Activated CD4-positive, alpha-beta T cell treated with anti-CD3 and anti-CD28 coated beads for 4 hours (primary cell): Measurements from ENCODE around the gene C16orf89.

Experiments
- DNase-seq, 2 donors: peaks; one replicate each; pipeline ENCODE4 v3.0.0-alpha.2; 2020

Gene C16orf89

GRCh38 chr16:5027575-5028235 lies 38.1 kb downstream of the C16orf89 start:
- no peak for DNase-seq

DNA sequence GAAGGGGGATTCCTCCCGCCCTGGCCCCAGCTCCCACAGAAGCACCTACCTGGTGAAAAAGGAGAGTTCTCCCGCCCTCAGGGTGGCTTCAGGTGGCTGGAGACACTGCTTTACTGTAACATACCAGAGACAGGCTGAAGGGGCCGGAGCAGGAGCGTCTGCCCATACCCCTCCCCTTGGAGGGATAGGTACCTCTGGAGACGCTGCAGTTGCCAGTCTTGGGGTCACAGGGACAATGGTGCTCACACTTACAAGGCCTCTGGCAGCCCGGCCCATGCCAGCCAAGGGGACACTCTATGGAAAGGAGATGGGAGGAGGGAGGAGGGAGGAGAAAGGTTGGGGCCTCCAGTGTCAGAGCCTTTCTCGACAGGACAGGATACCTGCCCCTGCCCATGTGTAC lies 38.7 kb downstream of the C16orf89 start:
- no peak for DNase-seq

DNA sequence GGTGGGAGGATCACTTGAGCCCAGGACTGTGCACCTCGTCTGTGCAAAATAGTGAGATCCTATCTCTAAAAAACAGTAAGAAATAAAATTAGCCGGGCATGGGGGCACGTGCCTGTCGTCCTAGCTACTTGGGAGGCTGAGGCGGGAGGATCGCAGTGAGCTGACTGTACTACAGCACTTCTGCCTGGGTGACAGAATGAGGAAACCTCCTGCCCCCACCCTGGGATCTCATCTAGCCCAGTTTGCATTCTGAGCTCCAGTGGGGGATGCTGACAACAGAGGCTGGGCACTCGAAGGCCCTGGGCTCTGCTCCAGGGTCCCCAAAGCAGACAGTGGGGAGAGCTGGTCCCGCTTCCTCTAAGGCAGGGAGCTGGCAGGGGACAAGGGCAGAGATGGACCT lies 39.1 kb downstream of the C16orf89 start:
- no peak for DNase-seq

- DNase-seq: no peak
Observed at GRCh38 chr16:5025171-5025632, 40.6 kb downstream of the C16orf89 start.

- no peak for DNase-seq
Observed at GRCh38 chr16:5024632-5025031, 41.1 kb downstream of the C16orf89 start.

DNA sequence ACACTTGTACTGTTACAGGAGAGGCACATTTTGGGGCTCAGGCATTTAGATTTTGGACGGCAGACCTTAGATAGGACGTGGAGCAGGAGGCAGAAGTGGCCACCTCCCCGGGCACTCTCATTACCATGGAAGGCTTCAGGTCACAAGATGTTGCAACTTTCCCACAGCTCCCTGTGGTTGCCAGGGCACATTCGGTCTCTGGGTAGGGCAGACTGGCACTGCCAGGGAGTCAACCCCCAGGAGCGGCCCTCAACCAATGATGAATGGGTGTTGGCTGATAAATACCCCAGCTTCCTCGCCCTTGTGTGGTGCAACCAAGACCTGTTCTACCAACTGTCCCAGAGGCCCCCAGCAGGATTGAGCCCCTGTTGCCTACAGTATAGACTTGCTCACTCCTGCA lies 43.2 kb downstream of the C16orf89 start:
- DNase-seq: no peak

DNA sequence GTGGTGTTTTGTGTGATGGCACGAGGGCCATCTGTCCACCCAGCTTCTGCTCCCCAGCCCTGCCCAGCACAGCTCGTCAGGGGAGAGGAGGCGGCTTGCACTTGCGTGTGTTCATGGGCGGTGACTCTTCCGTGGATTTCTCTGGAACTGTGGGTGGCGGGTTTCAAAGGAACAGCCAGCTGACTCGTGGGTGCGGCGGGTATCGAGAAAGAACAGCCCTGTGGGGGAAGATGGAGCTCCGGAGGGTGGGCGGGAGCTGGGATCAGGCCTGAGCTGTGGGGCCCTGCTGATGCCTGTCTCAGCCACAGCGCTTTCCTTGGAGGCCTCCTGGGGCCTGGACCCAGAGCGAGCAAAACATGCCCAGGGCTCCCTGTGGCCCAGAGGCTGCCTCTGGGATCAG lies 45.2 kb downstream of the C16orf89 start:
- DNase-seq: no peak

DNA sequence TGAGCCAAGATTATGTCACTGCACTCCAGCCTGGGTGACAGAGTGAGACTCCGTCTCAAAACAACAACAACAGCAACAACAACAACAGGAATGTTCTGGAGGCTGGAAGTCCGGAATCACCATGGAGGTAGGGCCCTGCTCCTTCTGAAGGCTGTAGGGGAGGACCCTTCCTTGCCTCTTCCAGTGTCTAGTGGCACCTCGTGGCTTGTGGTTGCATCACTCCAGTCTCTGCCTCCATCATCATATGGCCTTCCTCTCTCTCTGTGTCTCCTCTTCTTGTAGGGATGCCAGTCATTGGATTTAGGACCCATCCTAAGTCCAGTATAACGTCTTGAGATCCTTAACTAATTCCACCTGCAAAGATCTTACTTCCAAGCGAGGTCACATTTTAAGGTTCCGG lies 46.0 kb downstream of the C16orf89 start:
- no peak for DNase-seq

GRCh38 chr16:5018793-5019192 lies 47.0 kb downstream of the C16orf89 start:
- no peak for DNase-seq

GRCh38 chr16:5017678-5017969 lies 48.1 kb downstream of the C16orf89 start:
- DNase-seq: no peak

DNA sequence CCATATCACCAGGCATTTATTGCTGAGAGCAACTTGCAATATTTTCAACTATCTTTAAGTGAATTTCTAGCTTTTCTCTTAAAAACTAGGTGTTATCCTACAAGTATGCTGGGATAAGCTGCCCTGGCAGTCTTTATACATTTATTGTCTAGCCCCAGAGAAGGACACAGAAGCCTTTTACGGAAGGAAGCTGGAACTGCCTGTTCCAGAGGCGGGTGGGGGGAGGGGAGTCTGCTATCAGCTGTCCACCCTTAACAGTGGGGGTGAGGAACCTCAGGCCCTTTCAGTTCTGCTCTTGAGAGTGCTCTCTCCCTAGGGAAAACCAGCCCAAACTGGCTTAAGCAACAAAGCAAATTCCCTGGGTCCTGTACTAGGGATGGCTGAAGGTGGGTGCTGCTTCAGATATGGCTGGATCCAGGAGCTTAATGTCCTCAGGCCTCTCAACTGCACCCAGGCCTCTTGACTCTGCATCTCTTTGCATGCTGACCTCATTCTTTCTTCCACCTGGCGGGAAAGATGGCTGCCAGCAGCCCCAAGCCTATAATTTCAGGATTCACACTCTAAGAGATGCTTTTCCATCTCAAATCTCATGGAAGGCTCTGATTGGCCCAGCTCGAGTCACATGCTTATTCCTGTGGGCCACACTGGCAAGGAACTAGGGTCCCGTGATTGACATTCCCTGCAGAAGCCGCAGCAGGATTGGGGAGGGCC lies 48.6 kb downstream of the C16orf89 start:
- no peak for DNase-seq

DNA sequence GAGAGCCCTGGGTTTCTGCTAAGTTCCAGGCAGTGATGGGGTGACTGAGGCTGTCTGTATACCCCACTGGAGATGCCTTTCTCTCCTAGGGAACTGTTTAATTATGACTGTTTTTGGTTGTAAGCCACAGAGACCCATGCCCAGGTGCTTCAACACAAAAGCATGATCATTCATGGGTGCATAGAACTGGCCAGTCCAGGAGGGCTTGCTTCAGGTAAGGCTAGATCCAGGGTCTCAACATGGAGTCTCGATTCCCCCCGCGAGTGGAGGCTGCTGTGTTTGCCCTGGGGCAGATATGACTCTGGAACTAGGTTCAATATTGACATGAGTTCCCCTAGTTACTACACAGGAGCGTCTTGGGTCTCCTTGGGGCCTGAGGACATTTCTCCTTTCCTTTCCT lies 49.9 kb downstream of the C16orf89 start:
- DNase-seq: no peak

GRCh38 chr16:5015351-5015750 lies 50.4 kb downstream of the C16orf89 start:
- DNase-seq: no peak

DNA sequence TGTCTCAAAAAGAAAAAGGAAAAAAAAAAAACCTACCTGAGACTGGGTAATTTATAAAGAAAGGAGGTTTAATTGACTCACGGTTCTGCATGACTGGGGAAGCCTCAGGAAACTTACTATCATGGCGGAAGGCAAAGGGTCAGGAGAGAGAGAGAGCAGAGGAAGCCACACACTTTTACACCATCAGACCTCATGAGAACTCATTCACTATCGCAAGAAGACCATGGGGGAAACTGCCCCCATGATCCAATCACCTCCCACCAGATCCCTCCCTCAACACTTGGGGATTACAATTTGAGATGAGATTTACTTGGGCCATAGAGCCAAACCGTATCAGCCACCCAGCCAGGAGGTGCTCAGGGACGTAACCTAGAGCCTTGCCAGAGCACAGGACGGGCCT lies 52.9 kb downstream of the C16orf89 start:
- no peak for DNase-seq

- DNase-seq: no peak
Observed at GRCh38 chr16:5011637-5012036, 54.1 kb downstream of the C16orf89 start.

DNA sequence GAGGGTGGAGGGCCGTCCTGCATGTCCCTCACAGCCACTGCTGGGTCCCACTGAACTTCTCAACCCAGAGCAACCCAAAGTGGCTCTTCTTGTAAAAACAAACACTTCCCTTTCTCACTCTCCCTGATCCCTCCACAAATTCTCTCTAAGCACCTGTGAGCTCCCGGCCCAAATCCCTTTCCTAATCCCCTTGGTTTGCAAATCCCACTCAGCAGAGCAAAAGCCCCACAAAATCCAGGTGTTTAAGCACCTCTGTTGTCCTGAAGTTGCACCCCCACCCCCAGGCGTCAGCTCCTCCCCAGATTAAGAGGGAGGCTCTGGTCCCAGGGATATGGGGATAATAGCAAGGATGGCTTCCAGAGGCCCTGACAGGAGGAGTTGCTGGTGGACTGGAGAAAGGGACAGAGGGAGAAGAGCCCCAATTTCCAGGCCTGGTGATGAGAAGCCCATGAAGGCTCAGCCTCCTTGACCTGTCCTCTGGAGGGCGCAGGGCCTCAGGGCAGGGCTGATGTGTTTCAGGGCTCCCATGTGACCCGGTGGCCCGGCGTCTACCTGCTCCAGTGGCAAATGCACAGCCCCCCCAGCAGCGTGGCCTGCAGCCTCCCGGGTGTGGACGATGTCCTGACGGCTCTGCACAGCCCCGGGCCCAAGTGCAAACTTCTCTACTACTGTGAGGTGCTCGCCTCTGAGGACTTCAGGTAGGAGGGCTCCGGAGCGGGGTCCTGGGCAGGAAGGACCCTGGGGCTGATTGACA lies 55.0 kb downstream of the C16orf89 start:
- no peak for DNase-seq

DNA sequence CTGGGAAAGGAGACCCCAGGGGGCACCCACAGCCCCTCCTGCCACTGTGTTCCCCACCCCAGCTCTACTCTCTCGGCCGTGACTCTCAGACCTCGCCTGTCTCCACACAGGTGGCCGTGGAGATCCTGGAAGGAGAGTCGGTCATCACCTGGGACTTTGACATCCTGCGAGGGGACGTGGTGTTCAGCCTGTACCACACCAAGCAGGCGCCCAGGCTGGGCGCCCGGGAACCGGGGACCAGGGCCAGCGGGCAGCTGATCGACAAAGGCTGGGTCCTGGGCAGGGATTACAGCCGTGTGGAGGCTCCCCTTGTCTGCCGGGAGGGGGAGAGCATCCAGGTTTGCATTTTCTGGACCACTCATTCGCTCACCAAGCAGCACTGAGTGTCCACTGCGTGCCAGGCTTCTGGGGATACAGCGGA lies 57.4 kb downstream of the C16orf89 start:
- DNase-seq: no peak

- no peak for DNase-seq
Observed at GRCh38 chr16:5007256-5007655, 58.5 kb downstream of the C16orf89 start.

DNA sequence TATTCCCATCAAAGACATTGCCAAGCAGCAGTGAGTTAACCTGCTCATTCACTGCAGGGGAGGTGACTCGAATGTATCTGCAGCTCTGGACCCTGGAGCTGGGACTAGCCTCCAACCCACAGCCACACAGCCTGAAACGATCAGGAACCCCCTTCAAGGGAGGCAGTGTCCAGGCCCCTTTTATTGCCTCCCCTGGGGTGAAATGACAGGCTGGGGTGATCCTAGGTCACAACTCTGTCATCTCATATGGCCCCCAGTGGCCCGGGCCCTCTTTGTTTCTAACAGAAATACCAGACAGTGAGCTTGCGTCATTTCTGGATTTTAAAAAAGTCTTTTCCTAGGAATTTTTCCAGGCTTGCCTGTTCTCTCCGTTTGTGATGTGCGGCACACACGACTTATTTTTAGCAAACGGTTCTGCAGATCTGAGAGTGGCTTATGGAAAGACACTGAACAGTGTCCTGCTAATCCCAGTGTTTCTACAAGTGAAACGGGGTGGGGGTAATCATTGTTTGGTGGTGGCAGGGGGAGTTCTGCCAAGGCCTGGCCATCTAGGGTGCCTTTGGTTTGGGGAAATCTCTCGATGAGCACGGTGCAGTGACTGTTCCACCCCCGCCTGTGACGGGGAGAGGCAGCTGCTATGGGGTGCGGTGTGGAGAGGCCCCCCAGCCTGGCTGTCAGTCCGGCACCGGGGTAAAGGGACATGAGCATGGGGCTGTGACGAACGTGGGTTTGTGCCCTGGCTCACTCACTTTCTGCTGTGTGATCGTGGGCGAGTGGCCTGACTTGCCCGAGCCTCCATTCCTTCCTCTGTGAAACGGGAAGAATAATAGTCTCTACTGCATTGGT lies 59.2 kb downstream of the C16orf89 start:
- no peak for DNase-seq

- DNase-seq: no peak
Observed at GRCh38 chr16:5005916-5006315, 59.8 kb downstream of the C16orf89 start.

DNA sequence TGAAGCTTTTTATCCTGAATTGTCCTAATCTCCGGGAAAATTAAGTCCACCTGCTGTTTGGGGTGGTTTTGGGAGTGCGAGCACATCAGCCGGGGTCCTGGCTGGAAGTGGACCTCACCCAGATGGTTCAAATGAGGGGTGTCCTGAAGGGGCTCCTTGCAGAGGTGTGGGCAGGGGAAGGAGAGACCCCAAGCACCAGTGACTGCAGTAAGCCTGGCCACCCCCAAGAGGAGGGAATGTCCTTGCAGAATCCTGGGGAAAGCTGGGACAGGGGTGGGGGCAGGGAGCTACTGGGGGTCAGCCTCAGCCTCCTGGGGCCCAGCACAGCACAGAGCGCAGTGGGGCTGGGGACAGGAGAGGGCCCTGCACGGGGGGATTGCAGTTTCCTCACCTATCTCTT lies 61.4 kb downstream of the C16orf89 start:
- DNase-seq: no peak

GRCh38 chr16:5003828-5004227 lies 61.9 kb downstream of the C16orf89 start:
- DNase-seq: no peak

DNA sequence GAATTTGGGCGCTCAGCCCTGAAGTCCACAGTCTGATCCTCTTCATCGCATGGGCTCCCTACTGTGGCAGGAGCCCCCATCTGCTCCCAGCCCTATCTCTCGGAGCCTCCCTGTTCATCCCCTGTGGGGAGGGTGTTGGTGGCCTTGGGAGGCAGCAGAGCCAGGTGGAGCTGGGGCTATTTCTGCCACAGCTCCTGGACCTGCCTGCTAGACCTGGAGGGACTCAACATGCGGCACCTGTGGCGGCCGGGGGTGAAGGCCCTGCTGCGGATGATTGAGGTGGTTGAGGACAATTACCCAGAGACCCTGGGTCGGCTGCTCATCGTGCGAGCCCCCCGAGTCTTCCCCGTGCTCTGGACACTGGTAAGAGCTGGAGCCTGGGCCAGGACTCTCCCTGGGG lies 62.5 kb downstream of the C16orf89 start:
- DNase-seq: no peak
